AG20443 (cell line): ENCODE results near the gene TAB2.
"Not testable (repeated sequence)": the region's sequence is repeated elsewhere in the genome, so short reads cannot be mapped to it uniquely, and the experiment has no call there.

Source experiments
- DNase-seq: peaks from one replicate; pipeline ENCODE4 v3.0.0; 2012; ENCODE audit warnings: low spot score, mixed read lengths

The TAB2 gene

DNA sequence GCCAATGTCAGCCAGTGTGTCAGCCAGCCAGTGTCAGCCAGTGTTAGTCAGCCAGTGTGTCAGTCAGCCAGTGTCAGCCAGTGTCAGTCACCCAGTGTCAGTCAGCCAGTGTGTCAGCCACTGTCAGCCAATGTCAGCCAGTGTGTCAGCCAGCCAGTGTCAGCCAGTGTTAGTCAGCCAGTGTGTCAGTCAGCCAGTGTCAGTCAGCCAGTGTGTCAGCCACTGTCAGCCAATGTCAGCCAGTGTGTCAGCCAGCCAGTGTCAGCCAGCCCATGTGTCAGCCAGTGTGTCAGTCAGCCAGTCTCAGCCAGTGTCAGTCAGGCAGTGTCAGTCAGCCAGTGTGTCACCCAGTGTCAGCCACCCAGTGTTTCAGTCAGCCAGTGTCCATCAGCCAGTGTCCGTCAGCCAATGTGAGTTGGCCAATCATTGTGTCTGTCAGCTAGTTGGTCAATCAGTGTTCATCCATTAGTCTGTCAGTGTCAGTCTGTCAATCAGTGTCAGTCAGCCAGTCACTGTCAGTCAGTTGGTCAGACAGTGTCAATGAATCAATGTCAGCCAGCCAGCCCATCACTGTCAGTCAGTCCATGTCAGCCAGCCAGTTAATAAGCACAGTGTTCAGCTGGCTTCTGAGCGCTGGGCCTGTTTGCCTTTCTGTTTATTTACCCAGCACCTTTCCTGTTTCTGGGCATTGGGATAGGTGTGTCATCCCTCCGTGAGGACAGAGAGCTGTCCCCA lies 127.0 kb downstream of the TAB2 start:
- DNase-seq, result not testable (repeated sequence)

DNA sequence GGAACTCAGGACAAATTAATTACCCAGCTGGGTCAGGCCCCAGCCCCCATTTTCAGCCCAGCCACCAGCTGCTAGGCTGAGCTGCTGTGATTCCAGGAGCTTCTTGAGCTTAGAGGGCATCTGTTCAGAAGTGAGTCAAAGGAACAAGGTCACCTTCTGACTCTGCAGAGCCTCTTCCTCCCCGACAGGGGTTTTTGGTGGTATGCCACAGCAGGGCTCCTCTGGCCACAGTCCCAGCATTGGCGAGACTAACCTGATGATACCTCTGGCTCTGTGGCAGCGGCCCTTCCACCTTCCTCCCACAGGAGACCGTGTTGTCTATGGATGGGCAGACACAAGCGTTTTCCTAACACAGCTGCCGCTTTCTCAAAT lies 127.6 kb downstream of the TAB2 start:
- DNase-seq, result no peak

DNA sequence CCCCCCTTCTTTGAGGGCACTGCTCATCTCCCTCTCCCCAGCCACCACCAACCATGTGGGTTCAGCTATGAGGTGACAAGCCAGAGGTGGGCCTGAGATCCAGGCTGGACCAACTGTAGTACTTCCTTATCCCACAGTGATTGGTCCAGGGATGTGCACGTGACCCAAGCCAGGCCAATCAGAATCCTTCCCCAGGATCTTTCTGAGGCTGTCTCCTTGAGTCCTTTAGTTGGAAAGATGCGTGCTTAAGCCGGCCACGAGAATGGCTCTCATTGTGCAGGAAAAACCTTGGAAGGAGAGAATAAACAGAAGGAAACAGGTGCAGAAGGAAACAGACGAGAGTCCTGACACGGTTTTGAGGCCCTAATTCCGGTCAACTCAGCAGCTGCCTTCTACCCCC lies 128.1 kb downstream of the TAB2 start:
- DNase-seq, result no peak

DNA sequence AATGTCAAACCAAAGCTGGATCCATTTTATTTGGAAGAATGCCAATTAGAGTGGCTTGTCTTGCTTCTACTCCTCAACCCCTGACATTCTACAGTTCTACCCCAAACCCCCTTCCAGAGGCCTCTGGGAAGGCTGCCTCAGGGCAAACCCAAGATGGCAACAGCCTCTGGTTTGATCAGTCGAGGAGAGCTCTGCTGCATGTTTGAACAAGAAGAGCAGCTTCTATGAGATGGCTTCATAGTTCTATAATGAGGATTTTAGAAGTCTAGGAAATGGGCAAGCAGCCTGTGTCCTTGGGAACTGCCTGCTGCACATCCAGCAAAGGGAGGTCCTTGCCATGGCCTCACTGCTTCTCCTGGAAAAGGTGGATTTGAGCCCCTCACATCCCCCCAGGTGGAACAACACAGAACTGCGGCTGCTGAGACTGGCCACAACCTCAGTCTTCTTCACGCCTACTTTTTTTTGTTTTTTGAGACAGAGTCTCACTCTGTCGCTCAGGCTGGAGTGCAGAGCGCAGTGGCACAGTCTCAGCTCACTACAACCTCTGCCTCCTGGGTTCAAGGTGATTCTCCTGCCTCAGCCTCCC lies 129.4 kb downstream of the TAB2 start:
- DNase-seq, result no peak

DNA sequence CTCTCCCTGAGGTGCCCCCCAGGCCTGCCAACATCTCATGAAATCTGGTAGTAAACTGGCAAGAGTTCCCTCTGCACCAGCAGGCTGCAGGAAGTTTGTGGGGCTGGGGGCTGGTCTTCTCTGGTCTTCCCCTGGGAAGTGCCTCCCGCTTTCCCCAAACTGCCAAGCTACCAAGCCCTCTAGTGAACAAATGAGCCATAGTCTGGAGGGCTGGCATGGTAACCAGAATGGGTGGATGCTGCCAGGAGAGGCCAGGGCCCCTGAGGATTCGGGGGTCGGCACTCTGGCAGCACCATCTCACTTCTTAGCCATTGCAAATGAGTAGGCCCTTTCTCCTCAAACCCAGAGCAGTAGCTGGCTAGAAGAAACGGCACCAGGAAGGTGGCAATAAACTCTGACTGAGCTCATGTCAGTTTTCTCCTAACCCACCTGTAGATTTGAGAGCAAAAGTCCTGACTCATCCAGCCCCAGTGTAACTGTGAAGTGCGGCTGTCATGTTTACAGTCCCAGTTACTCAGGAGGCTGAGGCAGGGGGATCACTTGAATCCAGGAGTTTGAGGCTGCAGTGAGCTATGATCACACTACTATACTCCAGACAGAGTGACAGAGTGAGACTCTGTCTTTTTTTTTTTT lies 131.4 kb downstream of the TAB2 start:
- no peak for DNase-seq

DNA sequence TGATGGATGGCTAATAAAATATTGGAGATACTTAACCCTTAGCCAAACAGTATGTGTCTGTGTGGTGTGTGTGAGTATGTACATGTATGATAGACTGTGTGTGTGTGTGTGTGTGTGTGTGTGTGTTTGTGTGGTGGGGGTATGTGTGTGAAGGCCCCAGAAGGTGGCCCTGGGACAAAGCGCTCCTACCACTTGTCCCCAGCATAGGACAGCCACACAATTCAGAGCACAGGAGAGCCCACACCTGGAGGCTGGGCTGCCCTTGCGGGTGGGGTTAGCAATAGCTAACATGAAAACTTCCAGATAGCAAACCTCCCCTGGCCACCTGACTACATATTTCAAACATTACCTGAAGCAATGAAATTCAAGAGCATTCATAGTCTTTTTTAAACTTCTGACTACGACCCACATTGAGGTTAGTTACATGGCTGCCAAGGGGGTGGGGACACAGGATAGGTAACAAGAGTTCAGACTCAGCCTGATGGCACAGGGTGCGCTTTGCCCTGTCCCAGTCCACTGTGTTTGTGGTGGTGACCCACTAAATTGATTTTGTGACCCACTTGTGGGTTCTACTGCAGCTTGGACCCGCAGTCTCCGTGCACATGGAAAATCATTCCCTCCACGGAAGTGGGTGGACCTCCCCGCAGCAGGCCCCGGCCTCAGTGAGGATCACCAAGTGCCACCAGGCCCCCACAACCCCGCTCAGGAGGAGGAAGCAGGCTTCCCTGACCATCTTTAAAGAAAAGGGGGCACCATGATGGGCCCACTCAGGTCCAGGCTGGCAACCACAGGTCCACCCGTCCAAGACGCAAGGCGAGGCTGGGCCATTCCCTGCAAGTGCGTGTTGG lies 132.5 kb downstream of the TAB2 start:
- no peak for DNase-seq

DNA sequence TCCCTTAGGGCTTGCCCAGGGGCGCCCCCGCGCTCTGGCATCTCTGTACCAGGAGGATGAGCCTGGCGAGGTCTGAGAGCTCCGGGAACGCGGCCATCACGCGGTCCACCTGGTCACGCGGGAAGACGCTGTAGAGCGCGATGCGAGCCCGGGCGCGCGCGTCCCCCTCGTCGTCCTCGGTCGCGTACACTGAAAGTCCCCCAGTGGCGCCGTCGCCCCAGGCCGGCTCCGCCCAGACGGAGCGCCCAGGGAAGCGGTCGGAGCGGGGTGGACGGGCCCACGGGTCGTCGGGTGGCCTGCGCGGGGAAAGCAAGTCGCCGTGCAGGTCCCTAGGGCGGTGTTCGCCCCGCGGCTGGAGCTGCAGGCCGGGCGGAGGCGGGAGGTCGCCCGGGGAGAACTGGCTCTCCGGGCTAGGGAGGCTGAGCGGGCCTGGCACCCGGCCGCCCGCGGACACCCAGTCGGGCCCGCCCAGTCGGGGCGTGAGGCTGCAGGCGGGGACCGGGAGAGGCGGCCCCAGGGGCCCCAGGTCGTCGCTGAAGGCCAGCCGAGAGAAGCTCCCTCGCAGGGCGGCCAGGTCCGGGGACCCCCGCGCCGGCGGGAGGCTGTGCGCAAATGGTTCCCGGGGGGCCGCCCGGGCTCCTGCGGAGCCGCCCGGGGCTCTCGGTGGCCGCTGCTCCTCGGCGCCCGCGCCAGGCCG lies 133.3 kb downstream of the TAB2 start:
- DNase-seq, result peak; percentile 75

DNA sequence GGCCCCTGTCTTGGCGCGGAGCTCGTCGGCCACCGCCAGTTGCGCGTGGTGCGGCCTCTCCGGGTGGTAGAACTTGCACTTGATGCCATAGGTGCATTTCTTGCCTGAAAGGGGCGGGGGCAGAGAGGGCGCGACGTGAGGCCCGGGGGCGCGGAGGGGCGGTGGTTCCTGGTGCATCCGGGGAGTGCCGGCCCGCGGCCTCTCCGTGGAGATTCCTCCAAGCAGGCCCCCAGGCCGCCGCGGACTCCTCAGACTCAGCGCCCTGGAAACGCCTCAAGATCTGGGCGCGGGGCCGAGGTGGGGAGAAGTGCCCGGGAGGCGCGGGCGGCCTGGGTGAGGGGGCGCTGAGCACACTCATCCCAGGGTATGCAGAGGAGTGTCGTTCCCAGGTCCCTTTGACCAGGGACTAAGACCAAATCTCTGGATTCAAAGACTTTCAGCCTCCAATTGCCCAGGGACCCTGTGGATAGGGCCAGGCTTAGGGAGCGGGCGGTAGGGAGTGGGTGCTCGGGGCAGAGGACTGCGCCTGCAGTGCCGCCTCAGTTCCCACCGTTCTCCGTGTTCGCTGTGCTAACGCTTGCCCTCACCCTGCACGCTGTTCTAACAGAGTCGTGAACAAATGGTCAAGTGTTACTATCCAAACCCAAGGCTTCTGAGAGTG lies 134.0 kb downstream of the TAB2 start:
- peak; percentile 45 for DNase-seq

DNA sequence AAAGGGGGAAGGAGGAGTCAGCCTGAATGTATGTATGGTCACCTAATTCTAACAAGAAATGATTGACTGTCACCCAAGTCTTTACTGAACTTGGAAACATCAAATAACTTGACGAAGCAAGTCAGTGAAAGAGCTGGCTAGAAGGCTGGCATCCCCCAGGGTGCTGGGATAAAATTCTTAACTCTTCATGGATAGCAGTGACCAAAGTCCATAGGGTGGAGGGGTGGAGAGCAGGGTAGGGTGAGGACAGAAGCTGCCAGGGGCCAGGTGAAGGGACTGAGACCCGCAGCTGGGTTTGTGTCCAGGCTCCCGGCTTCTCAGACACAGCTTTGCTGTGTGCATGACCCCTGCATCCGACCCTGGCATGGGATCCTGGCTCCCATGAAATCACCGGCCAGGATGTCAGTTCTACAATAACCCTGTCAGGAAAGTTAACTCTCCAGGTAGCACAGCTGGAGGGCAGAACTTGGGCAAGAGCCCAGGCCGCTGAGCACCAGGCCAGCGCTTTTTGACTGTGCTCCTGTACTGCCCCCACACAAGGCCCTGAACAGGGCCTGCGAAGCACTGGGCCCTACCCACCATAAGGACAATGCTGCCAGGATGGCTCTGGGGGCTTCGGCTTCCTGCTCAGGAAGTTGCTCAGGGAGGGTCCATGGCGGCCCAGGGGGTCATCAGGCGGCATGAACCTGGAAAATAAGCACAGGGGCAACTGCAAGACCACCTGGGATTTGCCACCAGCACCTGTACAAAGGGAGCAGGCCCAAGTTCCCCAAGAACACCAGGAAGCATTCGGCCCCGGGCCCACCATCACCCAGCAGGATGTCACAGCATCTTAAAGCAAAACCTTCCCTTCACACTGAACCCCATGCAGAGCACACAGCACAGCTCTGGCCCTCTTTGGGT lies 134.8 kb downstream of the TAB2 start:
- DNase-seq, result no peak

DNA sequence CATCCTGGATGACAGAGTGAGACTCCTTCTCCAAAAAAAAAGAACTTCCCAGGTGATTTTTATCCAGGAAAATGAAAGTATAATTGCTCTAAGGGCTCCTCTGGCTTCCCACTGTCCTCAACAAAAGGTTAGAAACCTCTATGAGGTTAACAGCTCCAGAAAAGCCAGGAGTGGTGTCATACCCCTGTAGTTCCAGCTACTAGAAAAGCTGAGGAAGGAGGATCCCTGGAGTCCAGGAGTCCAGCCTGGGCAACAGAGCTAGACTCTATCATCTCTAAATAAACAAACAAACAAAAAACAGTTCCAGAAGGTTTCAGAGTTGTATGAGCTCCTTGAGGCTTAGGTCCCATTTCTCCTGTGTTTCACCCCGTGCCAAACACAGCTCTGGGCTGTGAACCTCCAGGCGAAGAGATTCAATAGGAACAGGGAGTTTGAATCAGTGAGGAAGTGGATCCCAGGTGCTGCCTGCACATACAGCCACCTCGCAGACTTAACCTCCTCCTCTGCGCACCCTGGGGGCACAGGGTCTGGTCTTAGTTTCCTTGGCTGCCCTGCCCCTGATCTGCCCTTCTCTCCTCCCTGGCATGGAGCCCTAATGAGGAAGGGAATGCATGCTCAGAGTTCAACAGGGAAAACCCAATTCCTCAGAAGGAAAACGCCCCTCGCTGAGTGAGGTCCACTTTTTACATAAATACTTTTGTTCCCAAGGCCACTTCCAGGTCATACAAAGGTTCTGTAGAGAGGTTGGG lies 136.3 kb downstream of the TAB2 start:
- no peak for DNase-seq

DNA sequence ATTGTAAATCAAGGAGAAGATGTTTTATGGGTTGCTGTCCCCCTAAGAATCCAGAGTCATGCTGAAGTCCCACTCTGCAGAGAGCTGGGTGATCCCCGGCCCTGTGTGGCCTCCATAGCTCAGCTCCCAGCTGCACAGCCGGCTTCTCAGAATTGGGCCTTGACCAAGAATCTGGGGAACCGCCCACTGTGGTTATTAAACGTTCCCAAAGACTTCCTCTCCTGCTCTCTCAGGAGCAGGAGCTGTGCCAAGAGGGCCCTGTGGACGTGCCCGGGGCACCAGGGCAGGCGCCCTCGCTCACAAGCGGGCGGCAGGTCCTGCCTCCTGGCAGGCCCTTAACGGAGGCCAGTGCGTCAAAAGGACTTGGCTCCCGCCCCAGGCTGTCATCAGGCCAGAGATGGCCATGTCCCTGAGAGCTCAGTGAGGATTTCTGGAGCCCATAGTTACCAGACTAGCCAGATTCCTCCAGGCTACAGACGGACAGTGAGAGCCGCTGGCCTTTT lies 136.9 kb downstream of the TAB2 start:
- peak; percentile 96 for DNase-seq

DNA sequence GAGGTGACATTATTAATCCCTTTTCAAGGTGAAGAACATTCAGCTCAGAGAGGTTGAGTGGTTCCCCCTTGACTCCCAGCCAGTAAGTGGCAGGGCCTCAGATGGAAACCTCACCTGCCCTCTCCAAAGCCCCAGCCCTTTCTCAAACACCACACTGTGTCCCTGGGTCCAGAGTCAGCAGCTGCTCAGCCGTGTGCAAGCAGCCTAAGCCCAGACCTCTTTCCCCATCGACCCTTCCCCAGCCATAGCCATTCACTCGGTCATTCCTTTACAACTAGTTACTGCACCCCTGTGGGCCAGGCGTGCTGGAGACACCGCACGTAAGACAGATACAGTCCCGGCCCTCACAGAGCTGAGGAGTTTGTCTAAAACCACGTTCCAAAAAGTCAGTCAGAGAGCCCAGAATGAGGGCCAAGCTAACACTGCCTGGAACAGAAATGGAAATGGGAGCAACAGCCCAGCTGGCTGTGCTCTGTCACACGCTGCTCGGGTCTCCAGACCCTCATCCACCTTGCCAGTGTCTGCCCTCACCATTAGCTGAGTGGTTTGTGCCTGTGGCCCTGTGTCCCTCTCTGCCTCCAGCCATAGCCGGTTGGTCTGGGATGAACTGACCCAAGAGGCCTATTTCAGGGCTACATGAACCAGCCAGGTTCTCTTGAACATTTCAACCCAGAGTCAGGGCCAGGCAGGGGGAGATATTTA lies 137.7 kb downstream of the TAB2 start:
- DNase-seq, result no peak

DNA sequence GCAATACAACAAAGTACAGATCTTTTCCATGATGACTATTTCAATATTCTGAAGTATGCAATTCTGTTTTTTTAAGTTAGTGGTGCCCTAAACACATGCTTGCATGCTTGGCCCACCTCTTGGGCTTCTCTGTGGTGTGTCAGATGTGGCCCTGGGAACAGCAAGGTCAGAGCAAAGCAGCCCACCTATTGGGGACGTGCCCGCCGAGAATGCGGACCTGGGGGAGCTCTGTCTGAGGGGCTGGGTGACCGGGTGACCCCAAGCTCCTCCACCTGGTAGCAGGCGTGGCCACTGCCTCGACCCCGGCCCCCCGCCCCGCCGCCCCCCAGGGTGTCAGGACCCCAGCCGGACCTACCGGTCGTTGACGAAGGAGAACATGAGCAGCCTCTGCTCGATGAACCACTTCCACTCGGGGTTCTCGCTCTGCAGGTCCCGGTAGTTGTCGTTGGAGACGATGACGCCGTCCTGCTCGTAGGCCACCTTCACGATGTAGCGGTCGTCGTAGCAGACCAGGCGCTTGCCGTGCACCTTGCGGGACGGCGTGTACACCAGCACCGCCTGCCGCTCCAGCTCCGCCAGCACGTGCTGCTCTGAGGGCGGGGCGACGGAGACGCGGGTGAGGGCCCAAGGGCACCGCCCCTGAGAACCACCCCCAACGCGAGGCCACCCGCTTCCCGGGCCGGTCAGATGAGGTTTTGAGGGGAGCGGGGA lies 139.0 kb downstream of the TAB2 start:
- no peak for DNase-seq

DNA sequence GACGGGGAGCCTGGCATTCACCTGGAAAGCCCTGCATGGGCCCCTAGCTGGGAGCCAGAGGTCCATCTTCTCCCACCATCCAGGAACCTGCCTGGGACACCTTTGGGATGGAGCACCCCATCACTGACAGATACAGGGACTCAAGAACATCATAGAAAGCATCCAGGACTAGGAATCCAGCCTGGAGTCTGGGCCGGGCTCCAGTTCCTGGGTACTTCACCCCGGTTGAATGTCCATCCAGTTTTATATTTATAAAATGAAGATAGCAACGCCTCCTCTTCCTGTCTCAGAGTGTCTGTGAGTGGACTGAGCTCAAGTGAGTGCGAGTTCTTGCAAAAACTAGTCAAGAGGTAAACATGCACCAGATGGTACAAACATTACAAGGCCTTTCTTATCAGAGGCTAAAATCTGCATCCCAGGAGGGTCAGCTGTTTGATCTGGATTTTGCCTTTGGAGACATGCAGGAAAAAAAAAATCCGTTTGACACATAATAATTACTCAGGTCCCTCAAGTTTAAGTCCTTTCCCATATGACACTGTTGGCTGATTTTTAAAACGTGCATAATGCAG lies 139.9 kb downstream of the TAB2 start:
- no peak for DNase-seq

DNA sequence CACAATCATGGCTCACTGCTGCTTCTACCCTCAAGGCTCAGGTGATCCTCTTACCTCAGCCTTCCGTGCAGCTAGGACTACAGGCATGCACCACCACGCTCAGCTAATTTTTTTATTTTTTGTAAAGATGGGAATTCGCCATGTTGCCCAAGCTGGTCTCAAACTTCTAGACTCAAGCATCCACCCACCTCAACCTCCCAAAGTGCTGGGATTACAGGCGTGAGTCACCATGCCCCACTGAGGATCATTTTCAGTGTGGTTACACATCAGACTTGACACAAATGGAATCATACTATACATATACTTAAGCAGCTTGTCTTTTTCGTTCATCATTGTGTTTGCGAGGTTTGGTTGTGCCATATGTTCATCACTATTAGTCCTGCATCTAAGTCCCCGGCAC lies 140.7 kb downstream of the TAB2 start:
- no peak for DNase-seq

DNA sequence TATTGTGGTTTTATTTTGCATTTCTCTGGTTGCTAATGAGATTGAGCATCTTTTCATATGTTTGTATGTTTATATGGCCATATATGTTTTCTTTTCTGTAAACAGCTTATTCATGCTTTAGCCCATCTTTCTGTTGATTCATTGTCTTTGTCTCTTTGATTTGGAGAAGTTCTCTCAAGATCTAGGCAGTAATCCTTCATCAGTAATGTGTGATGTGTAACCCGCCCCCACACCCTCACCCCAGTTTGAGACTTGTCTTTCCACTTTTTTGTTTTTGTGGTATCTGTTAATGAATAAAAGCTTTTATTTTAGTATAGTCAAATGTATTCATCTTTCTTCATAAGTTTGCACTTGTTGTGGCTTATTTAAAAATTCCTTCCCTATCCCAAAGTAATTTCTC lies 141.3 kb downstream of the TAB2 start:
- DNase-seq, result no peak

DNA sequence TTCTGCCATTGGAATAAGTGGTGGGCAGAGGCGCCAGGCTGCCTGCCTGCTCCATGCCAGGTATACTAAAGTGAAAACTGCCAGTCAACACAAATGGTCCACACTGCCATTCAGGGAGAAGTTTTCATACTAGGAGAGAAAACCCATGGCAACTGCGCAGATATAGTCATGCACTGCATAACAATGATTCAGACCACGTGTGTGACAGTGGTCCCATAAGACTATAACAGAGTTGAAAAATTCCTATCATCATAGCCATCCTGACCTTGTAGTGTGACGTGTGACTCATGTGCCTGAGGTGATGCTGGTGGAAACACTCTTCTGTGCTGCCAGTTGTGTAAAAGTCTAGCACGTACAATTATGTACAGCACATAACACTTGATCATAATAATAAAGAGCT lies 142.2 kb downstream of the TAB2 start:
- DNase-seq, result no peak

DNA sequence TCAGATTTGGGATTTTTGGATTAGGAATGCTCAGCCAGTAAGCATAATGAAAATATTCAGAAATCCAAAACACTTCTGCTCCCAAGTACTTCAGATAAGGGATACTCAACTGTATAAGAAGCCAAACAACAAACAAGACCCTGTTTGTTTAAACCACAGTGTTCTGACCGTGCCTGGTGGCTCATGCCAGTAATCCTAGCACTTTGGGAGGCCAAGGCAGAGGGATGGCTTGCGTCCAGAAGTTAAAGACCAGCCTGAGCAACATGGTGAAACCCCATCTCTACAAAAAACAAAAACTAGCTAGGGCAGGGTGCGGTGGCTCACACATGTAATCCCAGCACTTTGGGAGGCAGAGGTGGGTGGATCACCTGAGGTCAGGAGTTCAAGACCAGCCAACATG lies 142.7 kb downstream of the TAB2 start:
- DNase-seq, result not testable (repeated sequence)
